GM19043 (cell line): ENCODE results near the gene REEP1.
"Not testable (repeated sequence)": the region's sequence is repeated elsewhere in the genome, so short reads cannot be mapped to it uniquely, and the experiment has no call there.

Experiments
- ATAC-seq: cut with Tn5 transposase; IDR thresholded peaks from one replicate; pipeline ENCODE4 v1.9.1; 2021; ENCODE audit warnings: low read depth; ENCODE audit not compliant: unreplicated experiment

Gene REEP1

DNA sequence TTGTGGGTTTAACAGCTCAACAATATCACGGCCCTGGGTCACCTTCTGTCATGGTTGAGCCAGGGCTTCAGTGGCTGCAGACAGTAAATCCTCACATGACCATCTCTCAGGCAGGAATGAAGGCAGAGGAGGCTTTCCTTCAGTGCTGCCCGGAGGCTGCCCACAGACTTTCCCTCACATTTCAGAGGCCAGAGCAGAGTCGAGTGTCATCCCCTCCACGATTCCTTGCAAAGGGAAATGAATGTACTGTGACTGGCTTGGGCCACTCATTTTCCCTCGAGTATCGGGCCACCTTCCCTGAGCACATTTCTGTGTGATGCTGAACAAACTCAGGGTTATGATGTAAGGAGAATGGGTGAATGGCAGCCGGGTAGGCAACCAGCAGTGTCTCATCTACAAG lies 10.0 kb upstream of the REEP1 start:
- no peak for ATAC-seq

DNA sequence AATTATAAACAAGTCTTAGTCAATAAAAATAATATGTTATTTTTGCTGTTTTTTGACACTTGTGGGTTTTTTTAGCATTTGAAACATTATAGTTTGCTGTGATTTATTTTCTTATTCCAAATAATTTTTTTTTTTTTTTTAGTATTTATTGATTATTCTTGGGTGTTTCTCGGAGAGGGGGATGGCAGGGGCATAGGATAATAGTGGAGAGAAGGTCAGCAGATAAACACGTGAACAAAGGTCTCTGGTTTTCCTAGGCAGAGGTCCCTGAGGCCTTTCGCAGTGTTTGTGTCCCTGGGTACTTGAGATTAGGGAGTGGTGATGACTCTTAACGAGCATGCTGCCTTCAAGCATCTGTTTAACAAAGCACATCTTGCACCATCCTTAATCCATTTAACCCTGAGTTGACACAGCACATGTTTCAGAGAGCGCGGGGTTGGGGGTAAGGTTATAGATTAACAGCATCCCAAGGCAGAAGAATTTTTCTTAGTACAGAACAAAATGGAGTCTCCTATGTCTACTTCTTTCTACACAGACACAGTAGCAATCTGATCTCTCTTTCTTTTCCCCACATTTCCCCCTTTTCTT lies 8.5 kb upstream of the REEP1 start:
- ATAC-seq = not testable (repeated sequence)

DNA sequence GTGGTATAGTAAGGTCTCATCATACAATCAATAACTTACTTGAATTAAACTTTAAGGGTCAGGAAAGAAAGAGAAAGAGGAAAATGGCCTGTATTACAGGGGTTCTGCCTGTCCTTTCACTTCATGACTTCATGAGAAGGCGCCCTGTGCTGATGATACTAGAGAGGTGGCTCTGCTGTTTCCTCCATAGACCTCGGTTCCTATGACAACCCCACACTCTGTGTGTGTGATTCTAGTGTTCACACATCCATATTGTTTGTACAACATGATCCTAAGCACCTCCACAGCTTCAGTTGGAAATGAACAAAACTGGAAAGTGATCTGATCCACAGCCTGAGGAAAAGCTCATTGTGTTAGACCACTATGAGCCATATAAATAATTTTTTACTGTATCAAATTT lies 7.0 kb upstream of the REEP1 start:
- ATAC-seq = no peak

DNA sequence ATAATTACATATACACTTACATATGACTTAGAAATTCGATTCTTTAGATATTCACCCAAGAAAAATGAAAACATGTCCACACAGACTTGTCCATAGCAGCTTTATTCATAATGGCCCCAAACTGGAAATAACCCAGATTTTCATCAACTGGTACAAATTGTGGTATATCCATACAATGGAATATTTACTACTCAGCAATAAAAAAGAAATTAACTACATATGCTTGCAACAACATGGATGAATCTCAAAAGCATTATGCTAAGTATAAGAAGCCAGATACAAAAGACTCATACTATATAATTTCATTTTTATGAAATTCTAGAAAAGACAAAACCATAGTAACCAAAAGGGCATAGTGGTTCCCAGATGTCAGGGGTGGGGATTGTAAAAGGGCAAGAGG lies 5.1 kb upstream of the REEP1 start:
- no peak for ATAC-seq

DNA sequence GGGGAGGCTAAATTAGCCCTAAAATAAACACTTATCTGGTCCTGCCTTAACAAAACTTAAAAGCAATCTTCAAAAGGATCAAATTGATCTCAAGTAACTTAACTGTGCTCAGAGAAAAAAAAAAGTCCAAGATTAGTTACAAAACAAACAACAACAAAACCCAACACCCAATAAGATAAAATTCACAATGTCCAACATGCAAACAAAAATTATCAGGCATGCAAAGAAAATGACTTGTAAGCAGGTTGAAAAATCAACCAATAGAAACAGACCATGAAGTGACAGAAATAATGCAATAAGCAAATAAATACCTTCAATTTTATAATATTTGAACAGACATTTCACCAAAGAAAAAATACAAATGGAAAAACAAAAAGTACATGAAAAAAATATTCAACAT lies 4.0 kb upstream of the REEP1 start:
- ATAC-seq = no peak

DNA sequence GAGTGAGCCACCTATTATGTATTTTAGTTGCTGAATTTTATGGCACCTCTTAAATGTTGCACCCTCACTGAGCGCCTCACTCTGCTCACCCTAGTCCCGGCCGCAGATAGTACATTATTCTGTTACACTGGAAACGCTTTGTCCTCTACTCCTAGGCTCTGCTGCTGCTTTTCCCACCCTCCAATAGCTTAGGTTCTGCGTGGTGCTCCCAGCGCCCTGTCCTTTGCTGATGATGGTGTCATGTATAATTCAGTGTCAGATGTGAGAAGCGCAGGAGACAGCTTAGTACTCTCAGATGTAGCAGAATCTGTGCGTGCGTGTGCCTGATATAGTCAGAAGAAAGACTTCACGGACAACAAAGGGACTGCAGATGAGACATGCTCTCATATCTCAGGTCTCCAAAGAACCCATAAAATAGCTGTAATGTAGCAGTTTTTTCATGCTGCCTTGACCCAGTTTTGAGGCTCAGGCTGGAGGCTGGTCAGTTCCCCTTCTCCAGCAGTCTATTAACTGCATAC lies 1.4 kb upstream of the REEP1 start:
- ATAC-seq = no peak

DNA sequence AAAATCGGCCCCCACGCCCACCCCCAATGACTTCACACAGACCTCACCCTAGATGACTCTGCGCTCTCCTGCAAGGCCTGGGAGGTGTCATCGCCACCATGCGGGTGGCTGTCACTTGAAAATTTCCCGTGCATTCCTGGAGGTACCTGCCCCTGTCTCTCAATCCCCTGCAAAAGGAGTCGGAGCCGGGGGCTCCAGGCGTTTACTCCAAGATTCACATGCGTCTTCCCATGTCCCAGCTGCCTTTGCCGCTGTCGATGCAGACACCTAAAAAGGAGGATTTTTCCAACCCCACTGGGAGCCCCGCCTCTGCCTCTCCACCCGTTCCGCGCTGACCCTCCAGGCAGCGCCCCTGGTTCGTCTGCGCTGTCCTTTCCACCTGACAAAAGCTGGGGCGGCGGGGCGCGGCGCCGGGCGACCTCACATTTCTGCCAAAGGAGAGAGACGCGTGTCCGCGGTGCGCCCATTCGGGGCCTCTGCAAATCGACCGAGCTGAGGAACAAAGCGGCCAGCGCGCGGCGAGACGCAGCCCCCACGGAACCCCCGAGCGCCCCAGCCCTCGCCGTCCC lies 667 bp downstream of the REEP1 start:
- no peak for ATAC-seq

DNA sequence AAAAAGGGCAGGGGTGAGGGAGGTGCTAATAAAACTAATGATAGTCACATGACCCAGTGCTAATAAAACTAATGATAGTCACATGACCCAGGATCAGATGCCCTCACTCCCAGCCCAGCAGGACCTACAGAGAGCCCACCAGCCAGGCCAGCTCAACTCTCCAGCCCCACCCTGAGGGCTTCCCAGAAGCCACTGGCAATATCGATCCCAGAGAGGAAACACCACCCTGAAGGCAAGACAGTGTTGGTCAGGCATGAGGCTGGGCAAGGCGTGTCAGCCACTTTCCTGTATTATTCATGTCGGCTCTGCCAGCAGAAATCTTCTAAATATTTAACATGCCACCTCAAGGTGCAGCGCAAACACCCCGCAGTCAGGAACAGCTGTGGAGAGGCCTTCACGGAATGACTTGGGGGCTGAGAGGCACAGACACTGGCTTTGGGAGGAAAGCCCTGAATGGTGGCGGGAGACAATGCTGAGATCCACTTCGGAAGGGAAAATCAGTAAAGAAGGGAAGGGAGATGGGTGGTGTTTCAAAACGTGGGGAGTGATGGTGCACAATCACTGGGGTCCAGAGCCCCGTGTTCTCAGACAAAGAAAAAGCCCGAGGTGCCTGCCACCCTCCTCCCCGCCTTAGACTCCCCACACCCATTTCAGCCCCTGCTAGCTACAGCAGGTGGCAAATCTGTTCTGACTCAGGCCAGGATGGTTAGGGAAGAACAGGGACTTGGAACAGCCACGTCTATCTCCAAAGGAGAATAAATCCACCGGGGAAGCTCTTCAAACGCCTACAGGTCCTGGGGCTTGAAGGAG lies 1.4 kb downstream of the REEP1 start:
- ATAC-seq = no peak

DNA sequence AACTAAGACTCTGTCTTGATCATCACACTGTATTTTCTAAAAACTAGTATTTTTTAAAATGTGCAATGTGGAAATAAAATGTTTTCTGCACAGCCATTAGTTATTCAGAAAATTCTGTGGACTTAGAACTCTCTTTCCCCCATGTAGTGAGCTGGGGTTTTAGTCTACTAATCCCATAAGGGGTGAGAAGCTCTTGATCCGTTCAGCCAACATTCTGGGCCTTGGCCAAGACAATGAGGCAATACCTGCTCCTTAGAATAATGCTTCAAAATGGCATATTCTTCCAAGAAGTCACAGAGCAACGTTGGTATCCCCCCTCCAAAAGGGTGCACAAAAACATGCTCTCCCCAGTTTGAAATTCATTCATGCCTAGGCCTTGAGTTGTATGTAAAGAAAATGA lies 4.0 kb downstream of the REEP1 start:
- ATAC-seq = no peak

DNA sequence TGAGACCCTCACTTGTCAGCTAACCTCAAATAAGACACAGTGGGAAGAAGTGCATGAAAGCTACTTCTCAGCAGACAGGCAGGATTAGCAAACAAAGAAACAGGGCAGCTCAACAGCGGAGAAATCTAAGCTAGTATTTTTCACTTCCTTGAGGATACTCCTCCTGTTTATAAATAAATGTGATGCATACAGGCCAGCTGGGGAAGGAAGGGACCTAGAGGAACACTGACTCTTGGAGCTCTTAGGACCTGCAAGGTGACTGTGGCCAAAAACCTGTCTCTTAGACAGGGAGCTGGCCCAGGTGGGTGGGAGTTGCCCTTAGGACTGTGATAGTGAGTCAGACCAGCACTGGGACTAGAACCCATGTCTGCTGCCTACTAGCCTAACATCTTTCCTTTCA lies 4.8 kb downstream of the REEP1 start:
- ATAC-seq = no peak

DNA sequence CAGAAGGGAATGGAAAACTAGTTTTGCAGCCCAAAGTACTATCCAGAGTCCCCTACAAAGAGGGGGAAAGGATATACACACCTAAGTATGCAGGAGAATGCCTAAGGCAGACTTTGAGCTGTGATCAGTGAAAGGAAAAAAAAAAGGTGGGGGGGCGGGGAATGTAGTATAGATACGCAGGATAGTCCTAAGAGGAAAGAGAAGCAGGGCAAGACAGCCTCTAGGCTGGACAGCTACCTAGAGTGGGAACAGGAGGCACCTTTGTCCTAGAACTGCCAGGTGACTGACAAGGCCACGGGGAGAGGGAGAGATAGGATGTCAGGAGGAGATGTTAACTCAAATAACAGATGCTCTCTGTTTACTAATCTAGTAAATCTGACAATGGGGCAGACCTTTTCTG lies 6.0 kb downstream of the REEP1 start:
- no peak for ATAC-seq

DNA sequence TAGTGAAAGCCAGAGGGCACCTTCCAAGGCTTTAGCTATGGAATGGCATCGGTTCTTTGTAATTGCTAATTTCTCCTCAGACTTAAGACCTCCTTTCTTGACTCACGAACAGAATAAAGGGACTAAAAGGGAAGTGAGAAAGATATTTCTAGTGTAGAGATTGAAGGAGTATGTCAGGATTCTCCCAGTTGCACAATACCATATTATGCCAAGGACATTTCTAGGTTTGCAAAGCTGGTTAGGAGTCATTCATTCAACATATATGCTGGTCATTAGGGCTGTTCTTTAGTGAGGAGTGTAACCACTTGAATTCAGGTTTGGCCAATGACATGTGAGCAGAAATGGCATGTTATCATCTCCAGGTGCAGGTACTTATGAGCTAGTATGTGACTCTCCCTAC lies 7.4 kb downstream of the REEP1 start:
- ATAC-seq = no peak

DNA sequence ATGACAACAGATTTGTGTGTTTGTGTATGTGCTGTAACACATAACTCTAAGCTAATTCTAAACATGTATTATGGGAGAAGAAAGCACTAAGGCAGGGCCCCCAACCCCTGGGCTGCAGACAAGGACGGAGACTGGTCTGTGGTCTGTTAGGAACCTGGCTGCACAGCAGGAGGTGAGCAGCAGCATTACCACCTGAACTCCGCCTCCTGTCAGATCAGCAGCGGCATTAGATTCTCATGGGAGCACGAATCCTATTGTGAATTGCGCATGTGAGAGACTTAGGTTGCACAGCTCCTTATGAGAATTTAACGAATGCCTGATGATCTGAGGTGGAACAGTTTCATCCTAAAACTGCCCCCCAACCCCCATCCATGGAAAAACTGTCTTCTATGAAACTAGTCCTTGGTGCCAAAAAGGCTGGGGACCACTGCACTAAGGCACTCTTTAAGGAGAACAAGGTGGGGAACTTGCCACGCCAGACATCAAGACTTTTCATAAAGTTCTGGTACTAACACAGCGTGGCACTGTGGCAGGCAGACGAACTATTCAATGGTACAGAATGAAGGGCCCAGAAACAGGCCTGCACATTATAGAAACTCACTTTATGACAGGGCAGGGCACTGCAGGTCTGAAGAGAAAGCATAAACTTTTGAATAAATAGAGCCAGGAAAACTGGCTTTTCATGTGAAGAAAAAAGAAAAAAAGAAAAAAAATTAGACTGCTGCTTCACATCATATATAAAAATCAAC lies 14.0 kb downstream of the REEP1 start:
- no peak for ATAC-seq

DNA sequence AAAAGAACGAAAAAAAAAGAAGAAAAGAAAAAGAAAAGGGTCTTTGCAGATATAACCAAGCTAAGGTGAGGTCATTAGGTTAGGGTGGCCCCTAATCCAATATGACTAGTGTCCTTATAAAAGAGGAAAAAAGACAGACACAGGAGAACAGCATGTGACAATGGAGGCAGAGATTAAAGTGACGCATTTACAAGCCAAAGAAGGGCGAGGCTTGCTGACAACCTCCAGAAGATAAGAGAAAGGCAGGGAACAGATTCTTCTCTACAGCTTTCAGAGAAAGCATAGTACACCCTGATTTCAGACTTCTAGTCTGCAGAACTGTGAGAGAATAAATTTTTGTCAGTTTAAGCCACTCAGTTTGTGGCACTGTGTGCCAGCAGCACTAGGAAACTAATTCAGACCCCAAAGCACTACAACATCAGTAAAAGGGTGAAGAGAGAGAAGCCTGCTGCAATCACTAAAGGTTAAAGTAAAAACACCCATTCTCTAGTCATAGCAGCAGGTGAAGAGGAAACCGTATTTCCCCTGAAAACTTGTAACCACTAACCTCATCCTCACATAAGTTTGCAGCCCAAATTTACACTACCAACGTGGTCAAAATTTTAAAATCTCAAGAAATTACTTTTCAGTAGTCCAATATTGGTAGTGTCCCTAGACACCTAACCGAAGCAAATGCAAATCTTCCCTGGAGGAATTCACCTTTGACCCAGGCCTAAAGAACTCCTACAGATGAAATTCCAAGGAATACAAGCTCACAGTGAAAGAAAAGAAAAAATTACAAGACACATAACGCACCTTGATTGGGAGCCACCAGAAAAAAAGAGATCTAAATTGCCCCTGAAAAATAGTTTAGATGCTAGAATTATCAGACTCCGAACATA lies 17.5 kb downstream of the REEP1 start:
- no peak for ATAC-seq

DNA sequence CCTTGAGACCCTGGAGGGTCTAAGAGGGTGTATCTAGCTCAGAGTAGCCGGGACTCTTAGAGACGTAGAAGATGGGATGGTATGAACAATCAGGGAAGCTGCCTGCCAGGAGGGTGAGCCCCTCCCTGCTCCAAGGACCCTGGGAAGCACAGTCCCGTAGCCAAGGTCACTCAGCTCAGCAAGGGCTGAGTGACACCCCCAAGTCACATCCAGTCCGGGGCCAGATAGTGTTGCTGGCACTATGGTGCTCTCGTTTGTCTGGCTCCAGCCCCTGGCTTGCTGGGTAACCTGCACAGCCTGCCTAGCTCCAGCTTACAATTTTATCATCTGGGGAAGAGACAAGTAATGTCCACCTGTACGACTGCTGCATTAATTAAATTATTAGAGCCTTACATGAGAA lies 22.3 kb downstream of the REEP1 start:
- ATAC-seq = no peak

DNA sequence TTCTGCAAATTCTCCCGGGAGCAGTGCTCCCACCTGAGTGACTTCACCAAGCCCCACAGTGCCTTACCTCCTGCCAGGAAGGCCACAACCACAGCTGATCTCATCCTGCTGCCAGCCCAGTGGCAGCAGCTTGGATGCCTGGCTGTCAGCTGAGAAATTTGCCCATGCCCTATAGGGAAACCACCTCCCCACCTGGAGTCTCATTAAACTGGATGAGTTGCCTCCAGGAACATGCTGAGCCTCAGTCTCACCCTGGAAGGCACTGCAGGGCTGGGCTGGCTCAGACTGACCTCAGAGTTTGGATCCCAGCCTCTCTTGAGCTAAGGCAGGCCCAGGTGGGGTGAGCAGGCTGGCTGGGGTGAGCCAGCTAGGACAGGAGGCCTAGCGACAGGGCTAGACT lies 23.3 kb downstream of the REEP1 start:
- no peak for ATAC-seq

DNA sequence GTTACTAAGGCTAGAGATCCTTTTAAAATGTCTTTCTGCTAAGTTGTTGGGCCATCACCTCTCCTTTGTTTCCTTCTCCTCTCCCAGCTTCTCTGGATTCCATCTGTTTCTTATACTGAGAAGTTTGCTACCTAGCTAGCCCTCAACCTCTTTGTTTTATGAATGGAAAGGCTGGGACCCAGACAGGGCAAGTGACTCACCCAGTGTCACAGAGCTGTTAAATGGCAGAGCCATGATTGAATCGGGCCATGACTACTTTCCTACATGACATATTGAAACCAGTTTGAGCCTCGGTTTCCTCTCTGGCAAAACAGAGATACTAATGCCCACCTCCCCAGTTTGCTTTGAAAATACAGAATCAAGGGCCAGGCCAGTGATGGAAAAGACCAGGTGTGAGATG lies 24.1 kb downstream of the REEP1 start:
- no peak for ATAC-seq

DNA sequence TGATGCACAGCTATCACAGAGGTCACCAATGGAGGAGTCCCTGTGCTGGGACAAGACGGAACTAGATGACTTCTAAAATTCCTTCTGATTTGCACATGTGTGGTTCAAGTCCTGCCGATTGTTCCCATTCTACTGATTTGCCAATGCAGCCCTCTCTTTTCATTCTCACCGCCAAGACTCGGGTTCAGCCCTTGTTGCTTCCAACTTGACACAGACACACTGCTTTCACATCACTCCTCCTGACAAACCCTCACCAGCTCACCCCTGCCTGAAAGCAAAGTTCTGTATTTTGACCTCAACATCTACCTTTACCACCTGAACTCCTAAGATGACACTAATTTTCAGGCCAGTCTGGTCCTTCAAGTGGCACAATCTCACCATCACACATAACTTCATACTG lies 25.5 kb downstream of the REEP1 start:
- ATAC-seq = no peak

DNA sequence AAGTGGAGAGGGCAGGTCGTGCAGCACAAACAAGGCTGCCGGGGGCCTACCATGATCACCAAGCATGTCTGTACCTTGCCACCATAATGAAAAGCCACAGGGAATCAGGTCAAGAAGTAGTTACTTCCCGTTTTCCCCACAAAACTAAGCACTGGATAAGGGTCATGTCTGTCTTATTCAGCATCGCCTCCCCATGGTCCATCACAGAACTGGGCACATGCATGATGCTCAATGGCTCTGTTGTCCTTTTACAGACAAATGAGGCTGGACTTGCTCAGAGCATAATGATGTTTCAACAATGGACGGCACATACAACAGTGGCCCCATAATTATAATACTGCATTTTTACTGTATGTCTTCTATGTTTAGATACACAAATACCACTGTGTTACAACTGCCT lies 27.5 kb downstream of the REEP1 start:
- no peak for ATAC-seq

DNA sequence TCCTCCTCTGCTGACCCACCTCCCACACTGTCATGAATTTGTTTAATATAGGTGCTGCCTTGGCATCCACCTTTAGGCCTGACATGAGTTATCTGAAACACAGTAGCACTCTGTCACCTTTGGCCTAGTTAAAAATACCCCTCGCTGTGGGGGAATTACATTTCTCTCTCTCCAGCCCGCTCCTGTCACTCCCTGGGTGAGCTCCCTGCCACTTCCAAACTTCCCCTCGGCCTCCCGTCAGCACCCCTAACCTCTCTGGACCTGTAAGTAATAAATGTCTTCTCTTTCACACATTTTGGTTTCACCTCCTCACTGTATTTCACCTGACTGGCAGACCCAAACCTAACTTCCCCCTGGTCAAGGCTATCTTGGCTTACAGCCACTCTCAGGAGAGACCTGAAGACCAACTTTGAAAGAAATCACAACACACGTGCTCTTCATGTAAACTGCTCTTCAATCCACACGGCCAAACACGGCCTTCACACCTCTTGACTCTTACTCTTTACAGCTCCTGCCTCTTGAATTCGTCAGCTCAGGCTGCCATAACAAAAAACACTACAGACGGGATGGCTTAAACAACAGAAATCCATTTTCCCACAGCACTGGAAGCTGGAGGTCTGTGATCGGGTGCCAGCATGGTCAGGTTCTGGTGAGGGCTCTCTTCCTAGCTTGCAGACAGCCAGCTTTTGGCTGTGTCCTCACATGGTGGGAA lies 28.3 kb downstream of the REEP1 start:
- no peak for ATAC-seq
